Kidney glomerular epithelial cell (primary cell): ENCODE results near the gene ZNF595.
"Not testable (repeated sequence)": the region's sequence is repeated elsewhere in the genome, so short reads cannot be mapped to it uniquely, and the experiment has no call there.

Experiments used
- DNase-seq: peaks from one replicate; lab custom pipeline; 2025; lab: John Stamatoyannopoulos, UW

ZNF595 gene

DNA sequence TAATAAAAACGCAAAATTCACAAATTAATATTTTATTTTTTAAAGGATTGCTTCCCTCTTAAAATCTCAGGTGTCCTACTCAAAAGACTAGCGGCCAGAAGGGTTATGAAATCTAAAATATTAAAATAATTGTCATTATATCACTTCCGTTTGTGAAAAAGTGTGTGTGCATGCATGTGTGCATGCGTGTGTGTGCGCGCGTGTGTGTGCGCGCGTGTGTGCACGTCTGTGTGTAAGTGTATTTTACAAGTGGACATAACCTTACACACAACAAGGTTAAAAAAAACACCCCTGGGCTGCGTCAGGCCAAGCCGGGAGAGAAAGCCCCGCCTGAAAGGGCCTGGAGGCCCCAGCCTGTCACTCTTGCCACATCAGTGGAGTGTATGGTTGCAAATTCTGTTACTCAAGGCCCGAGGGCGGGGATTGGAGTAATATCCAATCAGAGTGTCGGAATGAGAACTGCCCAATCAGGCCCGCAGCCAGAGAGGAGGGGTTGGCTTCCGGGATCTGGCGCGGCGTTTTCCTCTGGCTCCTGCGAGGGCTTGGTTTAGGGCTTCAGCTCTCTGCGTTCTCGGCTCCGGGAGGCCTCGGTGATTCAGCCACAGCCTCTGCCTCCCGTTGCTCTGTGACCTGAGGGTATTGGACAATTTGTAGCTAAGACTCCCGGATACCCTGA, at the start of gene ZNF595:
TSS of gene ZNF595 (plus strand) at position 518 of the 676 bp plus-strand sequence. CDS start 168 bp downstream, outside the sequence.
- not testable (repeated sequence) for DNase-seq

DNA sequence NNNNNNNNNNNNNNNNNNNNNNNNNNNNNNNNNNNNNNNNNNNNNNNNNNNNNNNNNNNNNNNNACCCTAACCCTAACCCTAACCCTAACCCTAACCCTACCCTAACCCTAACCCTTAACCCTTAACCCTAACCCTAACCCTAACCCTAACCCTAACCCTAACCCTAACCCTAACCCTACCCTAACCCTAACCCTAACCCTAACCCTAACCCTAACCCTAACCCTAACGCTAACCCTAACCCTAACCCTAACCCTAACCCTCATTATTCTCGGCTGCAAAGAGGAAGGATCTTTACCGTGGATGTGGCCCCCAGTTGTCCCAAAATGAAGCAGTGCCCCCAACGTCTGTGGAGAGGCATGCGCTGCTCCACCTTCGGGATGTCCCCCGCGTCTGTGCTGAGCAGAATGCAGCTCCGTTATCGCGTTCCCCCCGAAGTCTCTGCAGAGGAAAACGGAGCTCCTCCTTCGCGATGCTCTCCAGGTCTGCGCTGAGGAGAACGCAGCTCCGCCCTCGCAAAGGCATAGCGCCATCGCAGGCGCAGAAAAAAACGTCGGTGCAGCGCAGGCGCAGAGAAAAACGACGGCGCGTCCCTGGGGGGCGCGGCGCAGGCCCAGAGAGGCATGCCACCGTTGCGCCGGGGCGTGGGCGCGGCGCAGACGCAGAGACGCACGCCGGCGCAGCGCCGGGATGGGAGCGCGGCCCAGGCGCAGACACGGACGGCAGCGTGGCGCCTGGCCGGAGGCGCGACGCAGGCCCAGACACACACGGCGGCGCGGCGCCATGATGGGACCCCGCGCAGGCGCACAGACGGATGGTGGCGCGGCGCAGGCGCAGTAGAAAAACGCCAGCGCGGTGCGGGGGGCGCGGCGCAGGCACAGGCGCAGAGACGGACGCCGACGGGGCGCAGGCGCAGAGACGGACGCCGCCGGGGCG, 42.9 kb upstream of the ZNF595 start:
- DNase-seq: not testable (repeated sequence)

DNA sequence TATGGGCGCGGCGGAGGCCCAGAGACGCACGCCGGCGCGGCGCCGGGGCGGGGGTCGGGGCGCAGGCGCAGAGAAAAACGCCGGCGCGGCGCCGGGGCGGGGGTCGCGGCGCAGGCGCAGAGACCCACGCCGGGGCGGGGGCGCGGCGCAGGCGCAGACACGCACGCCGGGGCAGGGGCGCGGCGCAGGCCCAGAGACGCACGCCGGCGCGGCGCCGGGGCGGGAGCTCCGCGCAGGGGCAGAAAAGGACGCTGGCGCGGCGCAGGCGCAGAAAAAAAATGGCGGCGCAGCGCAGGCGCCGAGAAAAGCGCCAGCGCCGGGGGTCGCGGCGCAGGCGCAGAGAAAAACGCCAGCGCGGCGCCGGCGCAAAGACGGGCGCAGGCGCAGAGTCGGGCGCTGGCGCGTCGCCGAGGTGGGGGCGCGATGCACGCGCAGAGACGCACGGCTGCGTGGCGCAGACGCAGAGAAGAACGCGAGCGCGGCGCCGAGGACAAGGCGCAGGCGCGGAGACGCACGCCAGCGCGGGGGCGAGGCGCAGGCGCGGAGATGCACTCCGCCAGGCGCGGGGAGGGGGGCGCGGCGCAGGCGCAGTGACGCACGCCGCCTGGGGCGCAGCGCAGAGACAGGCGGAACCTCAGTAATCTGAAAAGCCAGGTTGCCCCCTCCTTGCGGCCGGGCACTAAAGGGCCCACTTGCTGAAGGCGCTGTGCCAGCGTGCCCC, 41.9 kb upstream of the ZNF595 start:
- DNase-seq: not testable (repeated sequence)

DNA sequence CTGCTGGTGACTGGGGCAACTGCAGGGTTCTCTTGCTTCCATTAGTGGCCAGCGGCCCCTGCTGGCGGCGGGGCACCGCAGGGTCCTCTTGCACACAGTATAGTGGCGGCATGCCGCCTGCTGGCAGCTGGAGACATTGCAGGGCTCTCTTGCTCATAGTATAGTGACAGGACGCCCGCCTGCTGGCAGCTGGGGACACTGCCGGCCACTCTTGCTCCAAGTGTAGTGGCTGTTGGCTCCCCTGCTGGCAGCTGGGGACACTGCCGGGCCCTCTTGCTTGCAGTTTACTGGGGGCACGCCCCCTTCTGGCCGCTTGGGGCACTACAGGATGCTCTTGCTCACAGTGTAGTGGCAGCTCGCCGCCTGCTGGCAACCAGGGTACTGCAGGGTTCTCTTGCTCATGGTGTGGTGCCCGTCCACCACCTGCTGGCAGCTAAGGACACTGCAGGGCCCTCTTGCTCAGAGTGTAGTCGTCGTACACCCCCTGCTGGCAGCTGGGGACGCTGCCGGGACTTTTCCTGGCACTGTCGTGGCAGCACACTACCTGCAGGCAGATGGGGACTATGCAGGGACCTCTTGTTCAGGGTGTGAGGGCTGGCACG, 41.2 kb upstream of the ZNF595 start:
- not testable (repeated sequence) for DNase-seq

DNA sequence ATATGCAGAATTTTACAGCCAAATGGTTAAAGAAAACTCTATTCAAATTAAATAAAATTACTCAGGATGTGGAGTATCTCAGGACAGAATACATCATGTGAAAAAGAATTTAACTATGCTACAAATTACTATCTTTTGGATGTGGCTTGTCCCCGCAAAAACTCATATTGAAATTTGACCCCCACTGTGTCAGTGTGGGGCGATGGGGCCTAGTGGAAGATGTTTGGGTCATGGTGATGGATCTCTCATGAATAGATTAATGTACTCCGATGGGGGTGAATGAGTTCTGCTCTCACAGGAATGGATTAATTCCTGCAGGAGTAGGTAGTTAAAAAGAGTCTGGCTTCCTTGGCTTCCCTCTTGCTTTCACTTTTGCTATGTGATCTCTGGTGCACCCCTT, 35.0 kb upstream of the ZNF595 start:
- not testable (repeated sequence) for DNase-seq

DNA sequence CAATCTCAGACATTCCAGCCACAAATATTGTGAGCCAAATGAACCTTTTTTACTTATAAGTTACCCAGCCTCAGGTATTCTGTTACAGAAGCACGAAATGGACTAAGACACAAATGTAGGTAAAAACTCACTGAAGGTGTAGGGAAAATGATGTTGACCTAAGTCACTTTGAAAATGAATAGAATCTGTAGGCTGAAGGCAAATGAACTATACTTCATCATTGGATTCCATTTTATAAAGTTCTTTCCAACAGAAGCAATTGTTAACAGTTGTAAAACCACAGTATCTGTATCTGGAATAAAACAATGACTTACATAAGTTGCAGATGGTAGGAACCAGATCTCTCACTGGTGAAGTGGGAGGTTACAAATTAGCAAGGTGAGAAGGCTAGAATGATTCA, 34.5 kb upstream of the ZNF595 start:
- not testable (repeated sequence) for DNase-seq

DNA sequence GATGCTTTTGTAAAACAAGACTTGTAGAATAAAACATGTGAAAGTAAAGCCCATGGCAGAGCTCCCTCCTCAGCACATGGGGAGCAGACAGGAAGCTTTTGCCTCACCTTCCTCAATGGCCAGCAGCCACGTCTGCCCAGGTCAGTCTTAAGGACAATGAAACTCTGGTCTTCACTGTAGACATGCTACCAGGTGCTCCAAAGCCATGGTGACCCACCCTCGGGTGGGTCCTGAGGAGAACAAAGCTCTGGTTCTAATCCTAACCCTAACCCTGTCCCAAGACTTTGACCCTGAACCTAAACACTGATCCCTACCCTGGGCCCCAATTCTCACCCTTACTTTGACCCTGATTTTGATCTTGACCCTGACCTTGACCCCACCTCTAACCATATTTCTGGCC, 30.2 kb upstream of the ZNF595 start:
- DNase-seq: not testable (repeated sequence)

DNA sequence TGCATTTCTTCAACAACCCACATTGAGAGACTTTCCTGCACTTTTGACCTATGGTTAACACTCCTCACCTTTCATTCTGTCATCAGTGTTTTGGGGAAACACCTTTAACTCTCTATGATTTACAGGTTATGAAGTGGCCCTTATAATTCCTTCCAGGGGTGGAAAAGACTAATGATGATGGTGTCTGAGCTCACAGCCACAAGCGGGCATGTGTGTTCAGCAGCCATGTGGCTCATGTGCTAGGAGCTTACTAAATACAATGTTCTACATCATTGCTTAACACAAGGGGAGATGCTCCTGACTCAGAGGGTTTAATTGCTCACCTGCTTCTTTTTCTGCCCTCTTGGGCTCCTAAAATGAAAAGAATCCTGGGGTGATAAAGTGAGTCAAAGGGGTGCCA, 28.8 kb upstream of the ZNF595 start:
- DNase-seq: not testable (repeated sequence)

DNA sequence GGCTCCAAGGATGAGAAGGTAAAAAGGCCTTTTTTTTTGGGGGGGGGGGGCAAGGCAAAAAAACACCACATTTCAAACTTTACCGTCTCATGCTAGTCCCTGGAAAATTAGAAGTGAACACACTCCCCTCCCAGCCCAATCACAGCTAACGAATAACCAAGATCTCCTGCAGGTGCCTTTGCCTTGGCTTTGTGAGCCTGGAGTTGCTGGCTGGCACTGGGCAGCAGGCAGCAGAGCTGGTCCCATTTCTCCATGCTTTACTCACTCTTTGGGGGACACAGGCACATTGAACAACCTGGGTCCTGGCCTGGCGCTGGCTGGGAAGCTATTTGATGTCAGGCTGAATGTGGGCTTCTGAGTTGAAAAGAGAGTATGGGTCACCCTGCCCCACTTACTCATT, 25.6 kb upstream of the ZNF595 start:
- DNase-seq: not testable (repeated sequence)

DNA sequence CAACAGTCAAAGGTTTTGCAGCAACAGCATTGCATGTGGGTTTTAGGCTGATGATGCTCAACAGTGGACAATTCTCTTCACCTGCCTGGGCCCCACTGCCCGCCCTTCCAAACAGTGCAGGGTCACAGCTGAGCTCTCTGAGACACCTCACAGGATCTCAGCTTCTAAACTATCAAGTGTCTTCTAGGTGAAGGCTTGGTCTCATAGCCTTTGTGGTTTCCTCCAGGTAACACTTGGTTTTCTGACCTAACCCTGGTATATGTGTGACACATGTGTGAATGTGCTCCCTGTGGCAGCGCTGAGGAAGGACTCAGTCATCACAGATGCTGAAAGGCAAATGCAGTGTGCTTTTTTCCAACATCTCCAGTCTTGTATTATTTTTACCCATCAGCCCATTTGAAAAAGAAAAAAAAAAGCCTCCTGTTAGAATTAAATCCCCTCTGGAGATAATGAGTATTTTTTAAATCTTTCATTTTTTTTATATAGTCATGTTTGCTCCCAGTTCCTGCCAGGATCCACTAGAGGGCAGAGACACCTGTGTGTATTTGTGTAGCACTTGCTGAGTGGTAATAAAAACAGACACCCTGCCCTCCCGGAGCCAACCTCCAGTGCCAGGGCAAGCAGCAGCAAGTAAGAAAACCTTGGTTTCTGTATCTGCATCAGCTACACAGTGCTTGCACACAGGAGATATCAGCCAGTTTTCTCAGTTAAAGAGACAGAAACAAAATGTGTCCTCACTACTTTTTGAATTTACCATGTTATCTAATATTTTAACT, 24.2 kb upstream of the ZNF595 start:
- DNase-seq: not testable (repeated sequence)

DNA sequence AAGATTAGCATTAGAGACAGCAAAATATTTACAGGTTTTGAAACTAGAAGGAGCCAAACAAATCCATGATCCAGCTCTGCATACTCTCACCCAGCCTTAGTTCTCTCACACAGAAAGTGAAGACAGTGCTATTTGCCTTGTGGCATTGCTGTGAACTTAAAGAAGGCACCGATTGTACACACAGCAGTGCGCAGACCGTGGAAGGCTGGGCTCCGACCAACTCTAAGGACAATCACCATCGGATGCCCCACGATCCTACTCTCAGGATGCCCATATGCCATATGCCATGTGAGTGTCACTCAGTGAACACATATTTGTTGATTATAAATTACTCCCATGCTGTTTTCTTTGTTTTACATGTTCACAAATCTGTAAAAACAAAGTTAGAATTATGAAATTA, 19.8 kb upstream of the ZNF595 start:
- not testable (repeated sequence) for DNase-seq

DNA sequence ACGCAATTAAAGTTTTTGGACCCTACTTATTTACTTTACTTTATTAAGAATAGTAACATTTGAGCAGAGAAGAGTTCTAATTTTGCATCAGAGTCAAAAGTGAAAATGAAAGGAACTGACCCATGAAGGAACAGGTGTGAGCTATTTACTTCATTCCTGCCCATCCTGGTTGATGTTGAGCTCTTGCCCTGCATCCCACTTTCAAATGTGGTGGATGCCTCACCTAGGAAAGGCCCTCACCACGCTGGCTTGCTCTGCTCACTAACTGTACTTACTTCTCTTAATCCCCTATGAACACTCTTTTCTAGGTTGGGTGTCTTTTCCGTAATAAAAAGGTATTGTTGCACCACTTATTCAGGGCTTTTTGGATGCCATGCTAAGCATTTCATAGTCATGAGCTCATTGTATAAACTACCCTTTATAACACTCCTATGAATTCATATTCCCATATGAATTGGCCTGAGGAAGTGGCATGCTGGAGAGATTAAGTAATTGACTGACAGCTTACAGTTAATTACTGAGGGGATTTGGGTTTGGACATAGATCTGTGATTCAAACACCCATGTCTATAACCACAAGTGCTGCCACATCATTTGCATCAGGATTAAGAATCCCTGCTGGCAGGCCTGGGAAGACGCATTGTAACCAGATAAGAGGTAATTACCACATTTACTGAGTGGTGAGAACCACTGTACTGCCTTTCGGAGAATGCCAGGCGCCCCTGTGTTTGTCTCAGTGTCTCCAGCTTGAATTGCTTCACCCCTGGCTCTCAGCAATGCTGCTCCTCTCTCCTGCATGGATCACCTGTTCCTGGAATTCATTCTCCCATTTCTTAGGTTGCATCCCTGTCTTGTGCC, 16.3 kb upstream of the ZNF595 start:
- DNase-seq: not testable (repeated sequence)

DNA sequence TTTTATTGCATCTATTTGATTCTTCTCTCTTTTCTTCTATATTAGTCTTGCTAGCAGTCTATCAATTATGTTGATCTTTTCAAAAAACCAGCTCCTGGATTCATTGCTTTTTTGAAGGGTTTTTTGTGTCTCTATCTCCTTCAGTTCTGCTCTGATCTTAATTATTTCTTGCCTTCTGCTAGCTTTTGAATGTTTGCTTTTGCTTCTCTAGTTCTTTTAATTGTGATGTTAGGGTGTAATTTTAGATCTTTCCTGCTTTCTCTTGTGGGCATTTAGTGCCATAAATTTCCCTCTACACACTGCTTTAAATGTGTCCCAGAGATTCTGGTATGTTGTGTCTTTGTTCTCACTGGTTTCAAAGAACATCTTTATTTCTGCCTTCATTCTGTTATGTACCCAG, 14.9 kb upstream of the ZNF595 start:
- not testable (repeated sequence) for DNase-seq

DNA sequence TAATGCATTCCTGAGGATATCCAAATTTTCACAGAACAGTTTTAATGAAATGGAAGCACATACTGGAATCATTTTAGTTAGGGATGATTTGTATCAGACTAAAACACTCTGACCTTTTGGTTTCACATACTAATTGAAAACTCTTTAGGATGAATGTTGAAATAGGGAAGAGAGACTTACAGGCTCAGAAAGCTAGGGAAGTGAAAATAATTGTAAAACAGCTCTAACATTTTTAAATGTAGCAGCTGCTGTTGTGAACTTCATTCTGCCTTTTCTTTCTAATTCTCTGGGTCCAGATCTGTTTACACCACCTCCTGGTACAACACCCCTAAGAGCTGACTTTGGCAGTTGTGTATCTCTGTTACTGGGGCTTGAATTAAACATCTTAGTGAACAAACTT, 9.7 kb upstream of the ZNF595 start:
- not testable (repeated sequence) for DNase-seq

DNA sequence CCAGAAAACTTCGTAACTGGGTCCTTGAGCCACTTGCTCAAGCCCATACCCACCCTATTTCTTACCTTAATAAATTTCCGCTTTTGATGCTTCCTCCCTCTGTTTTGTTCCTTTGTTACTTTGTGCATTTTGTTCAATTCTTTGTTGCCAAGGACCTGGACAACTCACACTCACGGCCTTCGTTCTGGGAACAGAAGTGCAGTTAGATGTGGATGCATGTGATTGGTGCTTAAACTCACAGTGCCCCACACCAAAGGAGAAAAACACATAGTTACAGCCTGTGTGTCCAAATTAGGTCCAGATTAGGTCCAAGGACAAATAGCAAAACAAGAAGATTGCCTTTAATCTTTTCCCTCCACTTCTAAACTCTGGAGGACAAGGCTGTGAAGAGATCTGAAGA, 1.9 kb upstream of the ZNF595 start:
- not testable (repeated sequence) for DNase-seq

DNA sequence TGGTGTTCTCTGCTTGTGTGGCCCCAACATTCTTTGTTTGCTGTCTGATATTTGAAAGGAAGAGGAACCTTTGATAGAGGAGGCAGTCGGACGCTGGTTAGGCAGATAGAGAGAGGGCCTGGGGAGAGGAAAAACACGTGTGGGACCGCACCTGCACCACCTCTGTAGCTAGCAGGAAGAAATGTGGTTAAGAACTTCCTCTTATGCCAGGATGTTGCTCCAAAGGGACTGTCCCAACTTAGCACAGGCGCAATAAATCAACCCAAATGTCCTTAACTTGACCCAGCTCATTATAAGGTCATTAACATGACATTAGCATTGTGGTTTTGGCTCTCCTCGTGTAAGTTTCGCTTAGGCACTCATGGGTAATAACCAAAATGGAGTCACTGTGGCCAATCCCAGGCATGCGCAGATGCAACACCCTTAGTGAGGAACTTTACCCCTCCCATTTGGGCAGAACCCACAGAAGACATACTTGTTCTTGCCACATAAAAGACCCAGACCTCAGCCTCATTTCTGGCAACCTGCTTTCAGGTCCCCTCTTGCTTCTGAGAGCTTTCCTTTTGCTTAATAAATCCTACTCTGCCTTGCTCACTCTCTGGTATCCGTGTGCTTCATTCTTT, 1.4 kb upstream of the ZNF595 start:
- not testable (repeated sequence) for DNase-seq

DNA sequence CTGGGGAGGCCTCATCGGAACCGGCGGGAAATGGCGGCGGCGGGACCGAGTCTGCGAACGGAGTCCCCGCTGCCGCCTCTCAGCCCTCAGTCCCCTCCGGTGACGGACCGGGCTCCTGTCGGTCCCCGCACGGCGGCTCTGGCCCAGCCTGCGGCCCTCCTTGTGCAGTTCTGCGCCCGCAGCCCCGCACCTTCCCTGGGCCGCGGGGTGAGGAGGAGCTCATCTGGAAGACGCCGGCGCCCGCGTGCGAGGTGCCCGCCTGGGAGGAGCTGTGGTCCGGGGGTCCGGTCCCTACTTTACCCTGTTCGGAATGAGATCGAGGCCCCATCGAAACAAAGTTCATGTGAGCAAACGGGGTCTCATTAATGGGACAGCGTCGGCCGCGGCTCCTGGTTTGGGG, 400 bp downstream of the ZNF595 start:
- DNase-seq: not testable (repeated sequence)

DNA sequence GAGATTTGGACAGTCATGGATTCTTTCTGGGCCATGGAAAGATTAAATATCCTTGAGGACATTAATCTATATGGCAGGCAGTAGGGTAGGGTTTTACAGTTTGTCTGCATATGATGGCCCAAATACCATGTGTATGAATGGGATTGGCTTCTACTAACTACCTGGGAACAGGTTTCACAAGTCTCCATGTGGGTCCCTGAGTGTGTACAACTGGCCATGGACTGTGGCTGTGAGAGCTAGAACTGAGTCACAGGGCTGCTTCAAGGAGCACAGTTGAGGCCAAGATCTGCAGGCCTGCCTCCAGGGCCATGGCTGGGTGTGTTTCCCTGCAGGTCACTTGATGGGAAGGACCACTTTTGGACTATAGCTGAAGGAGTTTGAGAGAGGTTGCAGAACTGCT, 11.6 kb downstream of the ZNF595 start:
- not testable (repeated sequence) for DNase-seq

DNA sequence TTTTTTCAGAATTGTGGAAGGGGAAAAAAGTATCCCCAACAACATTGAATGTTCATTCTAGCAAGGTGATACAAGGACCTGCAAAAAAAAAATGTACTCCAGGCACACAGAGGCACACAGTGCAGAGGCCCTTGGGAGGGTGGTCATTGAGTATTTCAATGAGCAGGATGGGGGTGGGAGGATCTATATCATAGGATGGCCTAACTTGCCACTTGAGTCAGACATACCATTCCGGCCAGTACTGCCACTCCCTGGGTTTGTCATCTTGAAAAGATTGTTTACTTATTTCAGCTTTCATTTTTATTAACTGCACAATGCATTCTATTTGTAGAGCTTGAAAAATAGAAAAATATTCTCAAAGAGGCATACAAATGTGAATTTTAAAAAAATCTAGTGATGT, 18.7 kb downstream of the ZNF595 start:
- DNase-seq: no peak

DNA sequence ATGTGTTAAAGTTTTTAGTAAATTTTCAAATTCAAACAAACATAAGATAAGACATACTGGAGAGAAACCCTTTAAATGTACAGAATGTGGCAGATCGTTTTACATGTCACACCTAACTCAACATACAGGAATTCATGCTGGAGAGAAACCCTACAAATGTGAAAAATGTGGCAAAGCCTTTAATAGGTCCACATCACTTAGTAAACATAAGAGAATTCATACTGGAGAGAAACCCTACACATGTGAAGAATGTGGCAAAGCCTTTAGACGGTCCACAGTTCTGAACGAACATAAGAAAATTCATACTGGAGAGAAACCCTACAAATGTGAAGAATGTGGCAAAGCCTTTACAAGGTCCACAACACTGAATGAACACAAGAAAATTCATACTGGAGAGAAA, 32.8 kb downstream of the ZNF595 start:
- no peak for DNase-seq
